Peyer's patch (tissue), 4 donors: ENCODE data around the gene DLX6.

ENCODE experiments used
- CTCF ChIP-seq, 6 experiments: fragments of 450-650 bp in 4 of 6; fragments of 200-600 bp in 2 of 6; sonication (generic) in 1 of 6; IDR thresholded peaks; one replicate each; pipeline ENCODE4 v1.5.1; 2017 to 2019; ENCODE audit warnings: antibody characterized with exemption in 6 of 6, mild to moderate bottlenecking in 3 of 6, moderate library complexity in 1 of 6
- POLR2A ChIP-seq, 2 donors: fragments of 450-650 bp; IDR thresholded peaks; one replicate each; pipeline ENCODE4 v1.5.1; 2017; ENCODE audit warnings: antibody characterized with exemption in 2 of 2, mild to moderate bottlenecking in 2 of 2, moderate library complexity in 2 of 2

DNA sequence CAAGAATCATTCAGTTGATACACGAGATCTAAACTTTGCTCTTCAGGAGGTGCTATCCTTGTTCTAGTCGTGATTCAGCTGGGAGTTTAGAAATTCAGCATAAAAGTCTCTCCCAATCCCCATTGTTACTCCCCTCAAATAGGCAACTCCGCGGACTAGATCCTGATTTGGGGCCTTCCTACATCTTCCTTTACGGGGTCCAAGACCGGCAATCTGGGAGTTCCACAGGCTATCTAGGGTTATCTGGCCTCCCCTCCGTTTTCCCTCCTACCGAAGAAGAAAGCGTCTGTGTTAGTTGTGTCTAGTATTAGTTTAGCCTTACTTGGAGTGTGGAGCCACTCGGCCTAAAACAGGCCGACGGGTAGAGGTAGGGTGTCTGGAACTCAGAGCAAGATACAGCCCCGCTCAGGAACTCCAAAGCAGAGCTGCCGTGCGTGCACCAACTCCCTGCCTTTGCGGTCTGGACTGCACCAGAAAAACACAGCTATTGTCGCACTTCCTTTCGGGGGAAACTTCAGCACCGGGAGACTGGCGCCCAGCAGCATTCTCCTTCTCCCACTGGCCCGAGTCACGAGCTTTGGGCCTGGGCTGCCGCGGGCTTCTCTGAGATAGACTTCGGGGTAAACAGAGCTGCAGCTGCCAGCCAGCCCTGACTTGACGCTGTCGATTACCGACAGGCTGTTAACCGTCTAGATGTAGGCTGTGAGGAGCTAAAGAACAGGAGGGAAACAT lies 20.8 kb downstream of the DLX6 start:
- no peak for TF ChIP-seq CTCF (IDR thresholded peaks at IDR 0.05)
- no peak for TF ChIP-seq POLR2A (IDR thresholded peaks at IDR 0.05)
